GM23338 (cell line): ENCODE data around the gene ATP8B2. TPM values are rescaled to one million over a fixed set of nuclear protein-coding genes. Genes with fewer than 3 reads are reported as not detected.

Source experiments
- ATAC-seq: fragments of 200-7000 bp; cut with Tn5 transposase; 3 replicates; pipeline ENCODE4 v1.9.1; 2020
- DNase-seq: peaks from one replicate; pipeline ENCODE4 v3.0.0-alpha.2; 2015; ENCODE audit warnings: low spot score
- H2AFZ ChIP-seq: fragments of 200-600 bp; sonication (generic); 2 replicates; pipeline ENCODE4 v1.8.0; 2016; ENCODE audit warnings: antibody characterized with exemption, mild to moderate bottlenecking, moderate library complexity
- H3F3A ChIP-seq: fragments of 200-600 bp; sonication (generic); replicated peaks from 2 replicates; pipeline ENCODE4 v1.8.0; 2017; ENCODE audit warnings: antibody characterized with exemption, mixed run types, low read depth
- H3K27ac ChIP-seq: fragments of 200-600 bp; sonication (generic); 2 replicates; pipeline ENCODE4 v1.6.1; 2016; ENCODE audit warnings: low read depth
- H3K27me3 ChIP-seq: fragments of 200-600 bp; sonication (generic); 2 replicates; pipeline ENCODE4 v1.8.0; 2016; ENCODE audit warnings: mild to moderate bottlenecking, mixed run types, moderate library complexity; ENCODE audit not compliant: insufficient read depth
- H3K36me3 ChIP-seq: fragments of 200-600 bp; sonication (generic); 2 replicates; pipeline ENCODE4 v1.8.0; 2016; ENCODE audit warnings: mild to moderate bottlenecking; ENCODE audit not compliant: insufficient read depth
- H3K4me1 ChIP-seq: fragments of 200-600 bp; sonication (generic); 2 replicates; pipeline ENCODE4 v1.8.0; 2016; ENCODE audit warnings: mild to moderate bottlenecking, moderate library complexity; ENCODE audit not compliant: insufficient read depth
- H3K4me2 ChIP-seq: fragments of 200-600 bp; sonication (generic); 2 replicates; pipeline ENCODE4 v1.7.1; 2017; ENCODE audit warnings: mixed run types
- H3K4me3 ChIP-seq: fragments of 200-600 bp; sonication (generic); 2 replicates; pipeline ENCODE4 v1.6.1; 2016; ENCODE audit warnings: mixed run types
- H3K79me2 ChIP-seq: fragments of 200-600 bp; sonication (generic); replicated peaks from 2 replicates; pipeline ENCODE4 v1.8.0; 2017; ENCODE audit warnings: mild to moderate bottlenecking; ENCODE audit not compliant: insufficient read depth
- H3K9me2 ChIP-seq: fragments of 200-600 bp; sonication (generic); 2 replicates; pipeline ENCODE4 v1.8.0; 2017; ENCODE audit not compliant: insufficient read depth
- H4K20me1 ChIP-seq: fragments of 200-600 bp; sonication (generic); replicated peaks from 2 replicates; pipeline ENCODE4 v1.8.0; 2017; ENCODE audit warnings: mild to moderate bottlenecking; ENCODE audit not compliant: insufficient read depth
- H3K27ac Mint-ChIP-seq: 2 replicates; pipeline ENCODE4 v1.8.0; 2020; ENCODE audit warnings: inconsistent platforms, mild to moderate bottlenecking, moderate library complexity, mixed read lengths
- H3K27me3 Mint-ChIP-seq: 3 replicates; pipeline ENCODE4 v1.8.0; 2022; ENCODE audit warnings: low read depth, mild to moderate bottlenecking, moderate library complexity, mixed read lengths, inconsistent platforms; ENCODE audit not compliant: insufficient read depth, poor library complexity
- H3K36me3 Mint-ChIP-seq: 3 replicates; pipeline ENCODE4 v1.8.0; 2021; ENCODE audit warnings: low read depth, mild to moderate bottlenecking, inconsistent platforms, moderate library complexity, mixed read lengths
- H3K4me1 Mint-ChIP-seq: 3 replicates; pipeline ENCODE4 v1.8.0; 2020; ENCODE audit warnings: mild to moderate bottlenecking, inconsistent platforms, mixed read lengths
- H3K4me3 Mint-ChIP-seq: 3 replicates; pipeline ENCODE4 v1.8.0; 2021; ENCODE audit warnings: moderate library complexity, mild to moderate bottlenecking, inconsistent platforms, mixed read lengths
- H3K9me3 Mint-ChIP-seq: 3 replicates; pipeline ENCODE4 v1.8.0; 2020; ENCODE audit warnings: moderate library complexity, mild to moderate bottlenecking, inconsistent platforms, mixed read lengths
- CREB1 ChIP-seq: fragments of 250-450 bp; sonication (Bioruptor Pico); IDR thresholded peaks from 2 replicates; pipeline ENCODE4 v1.5.0; 2020; ENCODE audit warnings: low read depth, mild to moderate bottlenecking, moderate library complexity
- ETS1 ChIP-seq: IDR thresholded peaks from 2 replicates; pipeline ENCODE4 v1.6.1; 2016; ENCODE audit warnings: antibody characterized with exemption
- EZH2 ChIP-seq: fragments of 200-600 bp; sonication (generic); IDR thresholded peaks from one replicate; pipeline ENCODE4 v1.8.0; 2017; ENCODE audit warnings: antibody characterized with exemption, mild to moderate bottlenecking, low read depth; ENCODE audit not compliant: unreplicated experiment
- EZH2phosphoT487 ChIP-seq: fragments of 200-600 bp; sonication (generic); IDR thresholded peaks from one replicate; pipeline ENCODE4 v1.8.1; 2018; ENCODE audit warnings: antibody characterized with exemption; ENCODE audit not compliant: unreplicated experiment
- JUNB ChIP-seq: IDR thresholded peaks from one replicate; pipeline ENCODE4 v1.6.1; 2016; ENCODE audit warnings: antibody characterized with exemption; ENCODE audit not compliant: unreplicated experiment
- NANOG ChIP-seq: IDR thresholded peaks from 2 replicates; pipeline ENCODE4 v1.6.1; 2016; ENCODE audit warnings: antibody characterized with exemption, borderline replicate concordance
- POLR2AphosphoS5 ChIP-seq: IDR thresholded peaks from 2 replicates; pipeline ENCODE4 v1.6.1; 2016; ENCODE audit warnings: antibody characterized with exemption, low read depth
- REST ChIP-seq: IDR thresholded peaks from one replicate; pipeline ENCODE4 v1.6.1; 2018; ENCODE audit warnings: antibody characterized with exemption; ENCODE audit not compliant: unreplicated experiment
- STAT1 ChIP-seq: IDR thresholded peaks from one replicate; pipeline ENCODE4 v1.6.1; 2016; ENCODE audit warnings: antibody characterized with exemption; ENCODE audit not compliant: unreplicated experiment
- ZNF114 ChIP-seq: fragments of 250-450 bp; sonication (Bioruptor Pico); IDR thresholded peaks from 2 replicates; pipeline ENCODE4 v1.5.0; 2020; ENCODE audit warnings: mild to moderate bottlenecking, moderate library complexity
- ZNF331 ChIP-seq: fragments of 250-450 bp; sonication (Bioruptor Pico); IDR thresholded peaks from 2 replicates; pipeline ENCODE4 v1.5.0; 2020; ENCODE audit warnings: low read depth, mild to moderate bottlenecking, moderate library complexity
- polyA plus RNA-seq: library from polyadenylated mRNA; unstranded; fragments of >200 nt; fragmentation: Nextera tagmentation; extraction: Ambion mirVana; gene quantifications from 2 replicates; pipeline ENCODE4 v1.2.1, GENCODE V29; 2016
- total RNA-seq: library from RNA; depleted of rRNA; stranded (reverse); fragments of >200 nt; shearing (Covaris generic); gene quantifications from 2 replicates; pipeline ENCODE4 v1.2.3, GENCODE V29; 2014
- TF ChIP-seq, protein P1 (sequence below), 2 experiments: fragments of 200-600 bp in 1 of 2; sonication (generic) in 1 of 2; conservative IDR thresholded peaks; 2 replicates each; pipeline versions ENCODE4 v1.5.1 to v1.6.1; 2016 to 2017; ENCODE audit warnings: antibody characterized with exemption in 2 of 2, low read depth in 2 of 2, mild to moderate bottlenecking in 2 of 2, moderate library complexity in 1 of 2

The ATP8B2 gene
- total and polyA plus RNA-seq, 2 experiments from 2014 or later, result 11.0 to 112 TPM

DNA sequence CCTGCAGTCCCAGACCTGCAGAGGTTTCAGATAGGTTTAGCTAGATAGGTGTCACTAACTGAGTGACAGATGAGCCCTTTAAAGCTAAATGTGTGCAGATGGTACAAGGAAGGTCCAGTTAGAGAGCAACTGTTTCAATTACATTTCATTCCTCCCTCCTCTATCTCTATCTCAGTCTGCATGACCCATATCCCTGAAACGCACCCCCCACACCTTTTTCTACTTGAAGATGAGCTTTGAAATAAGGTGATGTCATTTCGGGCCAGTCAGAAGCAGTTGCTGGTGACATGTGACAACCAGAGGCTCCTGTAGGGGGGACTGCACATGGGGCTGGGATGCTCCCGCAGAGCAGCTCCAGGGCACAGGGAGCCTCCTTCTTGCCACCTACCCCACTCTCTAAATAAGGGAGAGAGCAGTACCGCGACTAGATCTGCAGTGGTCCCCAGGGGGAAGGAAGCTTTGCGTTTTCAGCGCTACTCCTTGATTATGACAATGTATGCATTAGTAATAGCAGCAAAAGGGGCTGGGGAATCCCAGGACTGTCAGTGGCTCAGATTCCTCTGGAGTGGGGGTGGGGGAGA, 4.3 kb downstream of the ATP8B2 start:
- no peaks in the 10 kb centered on the region for H3K9me3 Mint-ChIP-seq
- peaks cover 24% of the 10 kb centered on the region for H3K36me3 ChIP-seq
- no peak overlapping the region for H2AFZ ChIP-seq
- DNase-seq, result peak; percentile 28
- no peak overlapping the region for H3K27ac Mint-ChIP-seq
- peak overlapping the region; percentile 55; the same call in 1 of the 2 replicates for H3K27ac ChIP-seq
- H3F3A ChIP-seq, result peaks cover 16% of the 10 kb centered on the region
- no peaks in the 10 kb centered on the region for H3K27me3 ChIP-seq
- peak overlapping the region; percentile 92 for H3K4me2 ChIP-seq
- peaks cover 37% of the 10 kb centered on the region for H3K4me1 Mint-ChIP-seq
- H3K4me3 Mint-ChIP-seq, result peak overlapping the region; percentile 72
- H3K4me3 ChIP-seq, result peak overlapping the region; percentile 71
- H3K4me1 ChIP-seq, result peaks cover 26% of the 10 kb centered on the region
- H4K20me1 ChIP-seq, result peaks cover 23% of the 10 kb centered on the region
- no peak for TF ChIP-seq NANOG
- no peak for TF ChIP-seq ZNF331
- no peak for TF ChIP-seq ETS1
- no peak for TF ChIP-seq CREB1 (CRISPR knock-in tag)
- TF ChIP-seq POLR2AphosphoS5, result no peak
- no peak for TF ChIP-seq JUNB
- TF ChIP-seq STAT1, result no peak
- TF ChIP-seq EZH2, result no peak
- TF ChIP-seq ZNF114 (CRISPR knock-in tag), result no peak
- no peak for TF ChIP-seq EZH2phosphoT487
- no peak for TF ChIP-seq REST
- TF ChIP-seq, protein P1, sequence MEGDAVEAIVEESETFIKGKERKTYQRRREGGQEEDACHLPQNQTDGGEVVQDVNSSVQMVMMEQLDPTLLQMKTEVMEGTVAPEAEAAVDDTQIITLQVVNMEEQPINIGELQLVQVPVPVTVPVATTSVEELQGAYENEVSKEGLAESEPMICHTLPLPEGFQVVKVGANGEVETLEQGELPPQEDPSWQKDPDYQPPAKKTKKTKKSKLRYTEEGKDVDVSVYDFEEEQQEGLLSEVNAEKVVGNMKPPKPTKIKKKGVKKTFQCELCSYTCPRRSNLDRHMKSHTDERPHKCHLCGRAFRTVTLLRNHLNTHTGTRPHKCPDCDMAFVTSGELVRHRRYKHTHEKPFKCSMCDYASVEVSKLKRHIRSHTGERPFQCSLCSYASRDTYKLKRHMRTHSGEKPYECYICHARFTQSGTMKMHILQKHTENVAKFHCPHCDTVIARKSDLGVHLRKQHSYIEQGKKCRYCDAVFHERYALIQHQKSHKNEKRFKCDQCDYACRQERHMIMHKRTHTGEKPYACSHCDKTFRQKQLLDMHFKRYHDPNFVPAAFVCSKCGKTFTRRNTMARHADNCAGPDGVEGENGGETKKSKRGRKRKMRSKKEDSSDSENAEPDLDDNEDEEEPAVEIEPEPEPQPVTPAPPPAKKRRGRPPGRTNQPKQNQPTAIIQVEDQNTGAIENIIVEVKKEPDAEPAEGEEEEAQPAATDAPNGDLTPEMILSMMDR (conservative IDR thresholded peaks at IDR 0.05; ENCODE audit: low read depth in 2 of 2), result no peak
- H3K79me2 ChIP-seq, result peaks cover 24% of the 10 kb centered on the region
- no peak for ATAC-seq
- H3K27me3 Mint-ChIP-seq, result peaks cover 20% of the 10 kb centered on the region
- H3K9me2 ChIP-seq, result no peaks in the 10 kb centered on the region
- peaks cover 35% of the 10 kb centered on the region for H3K36me3 Mint-ChIP-seq
